HEK293T (cell line): Measurements from ENCODE around the gene ADIPOR1.

Source experiments
- CTBP1 ChIP-seq: fragments of 450-650 bp; IDR thresholded peaks from 2 replicates; pipeline ENCODE4 v1.6.1; 2016; ENCODE audit warnings: borderline replicate concordance
- FOXM1 ChIP-seq: fragments of 450-650 bp; IDR thresholded peaks from 2 replicates; pipeline ENCODE4 v1.6.1; 2017; ENCODE audit warnings: mild to moderate bottlenecking, borderline replicate concordance
- L3MBTL2 ChIP-seq: fragments of 450-650 bp; conservative IDR thresholded peaks from 2 replicates; pipeline ENCODE4 v1.6.1; 2016; ENCODE audit warnings: mild to moderate bottlenecking
- LEF1 ChIP-seq: fragments of 450-650 bp; IDR thresholded peaks from 2 replicates; pipeline ENCODE4 v1.6.1; 2017; ENCODE audit warnings: mild to moderate bottlenecking, borderline replicate concordance

GRCh38 chr1:202982715-202983430 lies 24.8 kb upstream of the ADIPOR1 start:
- TF ChIP-seq CTBP1 (no peak), L3MBTL2 (no peak), LEF1 (no peak), FOXM1 (no peak)
